K562 (cell line): ENCODE results near the gene FAM117A. TPM values are rescaled to one million over a fixed set of nuclear protein-coding genes. Genes with fewer than 3 reads are reported as not detected.

Experiments
- ATAC-seq: fragments of 200-7000 bp; cut with Tn5 transposase; 3 replicates; pipeline ENCODE4 v1.9.1; 2020; ENCODE audit warnings: moderate library complexity
- BruUV-seq: library from RNA; stranded (reverse); fragments of 400-500 nt; replicated peaks from 2 replicates; lab custom pipeline; 2021; lab: Mats Ljungman, UMichigan
- CTCF ChIA-PET: fragments of 300-600 bp; formaldehyde crosslinking; extraction: SDS; loops from one replicate; lab custom pipeline; 2021; ENCODE audit warnings: low intra/inter-chr PET ratio; lab: Yijun Ruan, JAX
- POLR2A ChIA-PET: fragments of 300-600, 350-650 bp; sonication (Branson Sonifier 250); formaldehyde crosslinking; extraction: SDS; loops from one replicate; lab custom pipeline; 2021; ENCODE audit warnings: antibody characterized with exemption, inconsistent platforms; lab: Yijun Ruan, JAX
- DNase-seq, 4 experiments: peaks; one replicate each; pipeline versions ENCODE4 v3.0.0 to v3.0.0-alpha.2; 2011 to 2018; ENCODE audit warnings: low spot score in 3 of 4, mixed read lengths in 3 of 4; ENCODE audit errors: extremely low read depth in 1 of 4
- FAIRE-seq: peaks from 2 replicates; lab custom pipeline; 2011; peaks lifted over from hg19 to GRCh38; lab: Jason Lieb, UNC
- H2AFZ ChIP-seq: 2 replicates; pipeline ENCODE4 v1.6.0; 2011; ENCODE audit warnings: low read depth, low read length, control low read depth, inconsistent platforms
- H3K27ac ChIP-seq: fragments of 200-600 bp; 3 replicates; pipeline ENCODE4 v1.8.0; 2011; ENCODE audit warnings: low read depth, mild to moderate bottlenecking, control low read depth, inconsistent platforms, low read length, moderate library complexity, mixed read lengths; ENCODE audit errors: extremely low read depth
- H3K27me3 ChIP-seq, 2 experiments: fragments of 300-600 bp in 1 of 2; 2 replicates in 1 of 2; 3 replicates in 1 of 2; pipeline versions ENCODE4 v1.6.0 to v1.8.0; 2011; ENCODE audit warnings: inconsistent platforms in 2 of 2, low read length in 2 of 2, mild to moderate bottlenecking in 1 of 2, mixed read lengths in 1 of 2, moderate library complexity in 1 of 2; ENCODE audit not compliant: control insufficient read depth in 2 of 2, insufficient read depth in 2 of 2
- H3K36me3 ChIP-seq: fragments of 300-600 bp; 3 replicates; pipeline ENCODE4 v1.8.0; 2011; ENCODE audit warnings: mild to moderate bottlenecking, low read length, inconsistent platforms; ENCODE audit not compliant: control insufficient read depth, insufficient read depth
- H3K4me1 ChIP-seq, 2 experiments: fragments of 200-600 bp in 1 of 2; replicated peaks in 1 of 2; 2 replicates in 1 of 2; 3 replicates in 1 of 2; pipeline versions ENCODE4 v1.5.1 to v1.8.0; 2011; ENCODE audit warnings: inconsistent platforms in 2 of 2, low read length in 2 of 2, mild to moderate bottlenecking in 1 of 2, mixed read lengths in 1 of 2, moderate library complexity in 1 of 2; ENCODE audit not compliant: control insufficient read depth in 2 of 2, insufficient read depth in 2 of 2
- H3K4me2 ChIP-seq: 2 replicates; pipeline ENCODE4 v1.6.1; 2011; ENCODE audit warnings: low read length, control low read depth, inconsistent platforms, mixed read lengths; ENCODE audit not compliant: insufficient read depth
- H3K4me3 ChIP-seq: fragments of 200-600 bp; sonication (generic), shearing (Covaris generic); 2 replicates; pipeline ENCODE4 v1.5.1; 2016; ENCODE audit warnings: control low read depth, inconsistent platforms
- H3K79me2 ChIP-seq: fragments of 200-600 bp; 3 replicates; pipeline ENCODE4 v1.8.0; 2011; ENCODE audit warnings: low read length, inconsistent platforms; ENCODE audit not compliant: control insufficient read depth, insufficient read depth
- H3K9ac ChIP-seq, 2 experiments: 2 replicates each; pipeline versions ENCODE4 v1.6.0 to v1.6.1; 2011; ENCODE audit warnings: low read depth in 2 of 2, low read length in 2 of 2, control low read depth in 1 of 2, inconsistent platforms in 1 of 2, mild to moderate bottlenecking in 1 of 2, mixed read lengths in 1 of 2; ENCODE audit not compliant: insufficient read depth in 1 of 2
- H3K9me1 ChIP-seq: one replicate; pipeline ENCODE4 v1.6.0; 2011; ENCODE audit warnings: inconsistent platforms, mild to moderate bottlenecking, low read length, moderate library complexity; ENCODE audit not compliant: control insufficient read depth, insufficient read depth
- H3K9me3 ChIP-seq: replicated peaks from 2 replicates; pipeline ENCODE4 v1.5.1; 2011; ENCODE audit warnings: low read depth, low read length, inconsistent platforms; ENCODE audit not compliant: control insufficient read depth, insufficient read depth
- H4K20me1 ChIP-seq: replicated peaks from 2 replicates; pipeline ENCODE4 v1.6.1; 2011; ENCODE audit warnings: low read length, inconsistent platforms, mixed read lengths; ENCODE audit not compliant: control insufficient read depth, insufficient read depth
- C11orf30 ChIP-seq: fragments of 450-650 bp; IDR thresholded peaks from 2 replicates; pipeline ENCODE4 v1.6.1; 2016; ENCODE audit warnings: low read depth, mild to moderate bottlenecking
- NFXL1 ChIP-seq: fragments of 450-650 bp; formaldehyde crosslinking; IDR thresholded peaks from 2 replicates; pipeline ENCODE4 v1.4.0; 2021; ENCODE audit warnings: mild to moderate bottlenecking
- RBFOX2 ChIP-seq: fragments of 200-400 bp; formaldehyde crosslinking; IDR thresholded peaks from 2 replicates; pipeline ENCODE4 v1.6.1; 2017; ENCODE audit warnings: low read depth, mild to moderate bottlenecking, low read length, moderate library complexity
- ZNF316 ChIP-seq: fragments of 450-650 bp; IDR thresholded peaks from 2 replicates; pipeline ENCODE4 v1.6.1; 2016
- ZNF696 ChIP-seq: fragments of 250-450 bp; sonication (Bioruptor Pico); conservative IDR thresholded peaks from 2 replicates; pipeline ENCODE4 v1.4.0; 2020; ENCODE audit warnings: mild to moderate bottlenecking, moderate library complexity
- WGBS: fragments of 100-300 bp; shearing (Covaris generic); methylation state at CpG from one replicate; pipeline ENCODE4 v1.1.6; 2016; ENCODE audit warnings: low coverage, mixed read lengths; ENCODE audit not compliant: insufficient coverage; ENCODE audit errors: missing lambda C conversion rate; 5-methylcytosine and 5-hydroxymethylcytosine counted together
- in situ Hi-C: fragments of 300-500 bp; cut with MboI; formaldehyde crosslinking; loops from 4 replicates; pipeline ENCODE4 v1.15.0; 2018; ENCODE audit warnings: inconsistent platforms, mixed read lengths
- intact Hi-C: fragments of 100-400 bp; cut with micrococcal nuclease; formaldehyde crosslinking; loops from 2 replicates; pipeline ENCODE4 v1.14.2; 2022
- polyA plus RNA-seq, 8 experiments: library from polyadenylated mRNA; depleted of rRNA in 4 of 8; stranded (reverse) in 5 of 8; unstranded in 3 of 8; fragments of >200 nt; fragmentation: Nextera tagmentation in 2 of 8; fragmentation: Illumina TruSeq in 1 of 8; extraction: Ambion mirVana in 2 of 8; extraction: Trizol in 1 of 8; gene quantifications; 2 replicates each; pipeline versions ENCODE4 v1.2.1 to v1.2.3, GENCODE V29; 2011 to 2014; ENCODE audit warnings: inconsistent platforms in 1 of 8, missing spikeins in 1 of 8
- total RNA-seq, 7 experiments: library from RNA; depleted of rRNA in 6 of 7; stranded (reverse); fragments of >200 nt in 6 of 7; fragmentation: Illumina TruSeq in 2 of 7; extraction: Trizol in 2 of 7; gene quantifications; 2 replicates each; pipeline versions ENCODE4 v1.2.1 to v1.2.3, GENCODE V29; 2011 to 2021; ENCODE audit warnings: low replicate concordance in 1 of 7
- TF ChIP-seq, protein P1 (sequence below): fragments of 450-650 bp; IDR thresholded peaks from 2 replicates; pipeline ENCODE4 v1.6.1; 2018; ENCODE audit not compliant: partially characterized antibody

The FAM117A gene
- total and polyA plus RNA-seq, 9 of the 15 experiments (the other 6 are each of a cell fraction or from before 2014, with no cell fraction given) = 3.1 to 79.7 (median 36.6) TPM

DNA sequence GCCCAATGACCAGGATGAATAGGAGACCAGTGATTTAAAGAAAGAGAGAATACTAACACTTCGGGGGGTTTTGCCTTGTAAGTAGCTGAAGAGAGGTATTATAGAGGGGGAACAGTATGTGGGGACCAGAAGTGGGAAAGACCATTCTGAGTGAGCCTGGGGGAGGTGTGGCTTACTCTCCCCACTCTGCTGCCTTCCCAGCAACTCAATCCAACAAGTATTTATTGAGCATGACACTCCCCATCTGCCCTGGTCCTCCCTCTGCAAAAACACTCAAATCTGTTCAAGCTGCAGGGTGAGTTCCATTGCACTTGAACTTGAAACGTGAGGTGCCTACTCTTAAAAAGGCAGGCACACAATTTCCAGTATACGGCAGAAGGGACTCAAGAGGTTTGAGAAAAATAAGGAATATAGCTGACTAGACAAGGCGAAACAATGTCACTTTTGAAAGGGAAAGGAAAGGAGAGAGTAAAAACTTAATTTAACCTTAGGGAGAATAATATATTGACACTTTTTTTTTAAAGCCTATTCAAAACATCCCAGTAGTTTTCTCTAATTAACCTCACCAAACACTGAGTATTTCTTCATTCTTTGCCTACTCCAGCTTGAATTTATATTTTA, 8.2 kb downstream of the FAM117A start:
- no peak overlapping the region for H3K9ac ChIP-seq
- BruUV-seq = no TSS peak
- H3K4me1 ChIP-seq = peaks cover 28 to 56% of the 10 kb centered on the region in 2 experiments
- peaks cover 88% of the 10 kb centered on the region for H3K79me2 ChIP-seq
- DNase-seq (no peak), ATAC-seq (peak; percentile 15; the same call in 2 of the 3 replicates), FAIRE-seq (no peak)
- ChIA-PET CTCF (no interaction called here), POLR2A (interaction anchor here (0.6 to 2.0 kb wide), 5 partner anchors 9 to 57 kb away, joined by 3 to 10 read pairs (median 4); no protein-coding TSS in a partner anchor)
- H3K27ac ChIP-seq = no peak overlapping the region
- peaks cover 12% of the 10 kb centered on the region for H3K9me1 ChIP-seq
- H4K20me1 ChIP-seq = peaks cover 23% of the 10 kb centered on the region
- WGBS = 67% methylated on average over 4 of the region's 4 CpGs
- in situ Hi-C loops (no loop called here), intact Hi-C loops (no loop called here)
- H3K4me2 ChIP-seq = no peak overlapping the region
- H3K36me3 ChIP-seq = peaks cover 74% of the 10 kb centered on the region
- H3K27me3 ChIP-seq = no peaks in the 10 kb centered on the region
- TF ChIP-seq NFXL1 (no peak), RBFOX2 (no peak), ZNF316 (peak; percentile 60), ZNF696 (CRISPR knock-in tag) (no peak), C11orf30 (peak; percentile 25; the same call in 1 of the 2 replicates)
- TF ChIP-seq, protein P1, sequence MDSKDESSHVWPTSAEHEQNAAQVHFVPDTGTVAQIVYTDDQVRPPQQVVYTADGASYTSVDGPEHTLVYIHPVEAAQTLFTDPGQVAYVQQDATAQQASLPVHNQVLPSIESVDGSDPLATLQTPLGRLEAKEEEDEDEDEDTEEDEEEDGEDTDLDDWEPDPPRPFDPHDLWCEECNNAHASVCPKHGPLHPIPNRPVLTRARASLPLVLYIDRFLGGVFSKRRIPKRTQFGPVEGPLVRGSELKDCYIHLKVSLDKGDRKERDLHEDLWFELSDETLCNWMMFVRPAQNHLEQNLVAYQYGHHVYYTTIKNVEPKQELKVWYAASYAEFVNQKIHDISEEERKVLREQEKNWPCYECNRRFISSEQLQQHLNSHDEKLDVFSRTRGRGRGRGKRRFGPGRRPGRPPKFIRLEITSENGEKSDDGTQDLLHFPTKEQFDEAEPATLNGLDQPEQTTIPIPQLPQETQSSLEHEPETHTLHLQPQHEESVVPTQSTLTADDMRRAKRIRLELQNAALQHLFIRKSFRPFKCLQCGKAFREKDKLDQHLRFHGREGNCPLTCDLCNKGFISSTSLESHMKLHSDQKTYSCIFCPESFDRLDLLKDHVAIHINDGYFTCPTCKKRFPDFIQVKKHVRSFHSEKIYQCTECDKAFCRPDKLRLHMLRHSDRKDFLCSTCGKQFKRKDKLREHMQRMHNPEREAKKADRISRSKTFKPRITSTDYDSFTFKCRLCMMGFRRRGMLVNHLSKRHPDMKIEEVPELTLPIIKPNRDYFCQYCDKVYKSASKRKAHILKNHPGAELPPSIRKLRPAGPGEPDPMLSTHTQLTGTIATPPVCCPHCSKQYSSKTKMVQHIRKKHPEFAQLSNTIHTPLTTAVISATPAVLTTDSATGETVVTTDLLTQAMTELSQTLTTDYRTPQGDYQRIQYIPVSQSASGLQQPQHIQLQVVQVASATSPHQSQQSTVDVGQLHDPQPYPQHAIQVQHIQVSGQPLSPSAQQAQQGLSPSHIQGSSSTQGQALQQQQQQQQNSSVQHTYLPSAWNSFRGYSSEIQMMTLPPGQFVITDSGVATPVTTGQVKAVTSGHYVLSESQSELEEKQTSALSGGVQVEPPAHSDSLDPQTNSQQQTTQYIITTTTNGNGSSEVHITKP = peak; percentile 81
- H3K9me3 ChIP-seq = no peaks in the 10 kb centered on the region
- no peak overlapping the region for H3K4me3 ChIP-seq
- no peak overlapping the region for H2AFZ ChIP-seq
